ENCODE results near the gene TNFRSF19.

DNA sequence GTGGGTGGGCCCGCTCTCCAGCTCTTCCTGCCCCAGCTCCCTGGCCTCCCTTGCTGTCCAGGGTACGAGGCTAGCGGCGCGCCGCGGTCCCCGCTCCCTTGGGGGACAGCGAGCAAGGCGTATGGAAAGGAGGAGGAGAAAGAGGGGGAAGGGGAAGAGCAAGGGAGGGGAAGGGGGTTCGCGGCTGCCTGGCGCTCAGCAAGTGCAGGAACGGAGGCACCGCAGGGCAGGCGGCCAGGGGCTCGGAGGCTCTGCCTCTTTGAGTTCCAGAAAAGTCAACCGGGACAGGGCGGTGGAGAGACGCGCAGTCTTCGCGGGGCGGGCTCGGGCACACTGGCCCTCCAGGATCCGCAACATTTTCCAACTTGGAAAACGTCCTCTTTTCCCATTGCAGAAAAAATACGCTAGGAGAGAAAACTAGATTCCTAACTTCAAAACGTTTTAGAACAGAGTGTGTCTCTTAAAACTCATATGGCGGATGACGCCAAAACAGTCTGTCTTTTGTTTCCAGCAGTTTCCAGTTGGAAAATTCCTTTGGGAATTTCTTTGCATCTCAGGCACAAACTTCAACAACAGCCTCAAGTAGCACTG is 23.1 kb upstream of the TNFRSF19 start:
- TF ChIP-seq CTCF (IDR thresholded peaks at IDR 0.05) = no peak
- TF ChIP-seq POLR2AphosphoS5 (IDR thresholded peaks at IDR 0.05) = no peak
- no peak for TF ChIP-seq POLR2A (IDR thresholded peaks at IDR 0.05)

Data from stomach (tissue), 4 donors.